HG03558 (cell line): ENCODE measurements around the gene TNRC18.
"Not testable (repeated sequence)": the region's sequence is repeated elsewhere in the genome, so short reads cannot be mapped to it uniquely, and the experiment has no call there.

ENCODE experiments used
- ATAC-seq: cut with Tn5 transposase; IDR thresholded peaks from one replicate; pipeline ENCODE4 v1.9.1; 2021; ENCODE audit warnings: moderate number of reproducible peaks; ENCODE audit not compliant: unreplicated experiment; ENCODE audit errors: extremely low read depth

TNRC18 gene

GRCh38 chr7:5303591-5304505 lies 119.8 kb downstream of the TNRC18 start:
- ATAC-seq = no peak

- no peak for ATAC-seq
These were observed 120.6 kb downstream of the TNRC18 start for GRCh38 chr7:5303061-5303460.

- no peak for ATAC-seq
These were observed 121.1 kb downstream of the TNRC18 start for GRCh38 chr7:5302577-5302976.

- ATAC-seq = no peak
These were observed 123.3 kb downstream of the TNRC18 start for GRCh38 chr7:5300366-5300765.

- no peak for ATAC-seq
These were observed 126.9 kb downstream of the TNRC18 start for GRCh38 chr7:5296611-5297226.

- ATAC-seq = no peak
These were observed 127.5 kb downstream of the TNRC18 start for GRCh38 chr7:5296015-5296610.

- no peak for ATAC-seq
These were observed 128.3 kb downstream of the TNRC18 start for GRCh38 chr7:5295039-5296014.

GRCh38 chr7:5294169-5294987 lies 129.3 kb downstream of the TNRC18 start:
- ATAC-seq = no peak

- not testable (repeated sequence) for ATAC-seq
These were observed 131.8 kb downstream of the TNRC18 start for GRCh38 chr7:5291711-5292335.

GRCh38 chr7:5291301-5291700 lies 132.3 kb downstream of the TNRC18 start:
- ATAC-seq = no peak

GRCh38 chr7:5289355-5289754 lies 134.3 kb downstream of the TNRC18 start:
- ATAC-seq = no peak

GRCh38 chr7:5288560-5288959 lies 135.1 kb downstream of the TNRC18 start:
- not testable (repeated sequence) for ATAC-seq

- ATAC-seq = no peak
These were observed 135.8 kb downstream of the TNRC18 start for GRCh38 chr7:5287802-5288201.

GRCh38 chr7:5287373-5287772 lies 136.3 kb downstream of the TNRC18 start:
- ATAC-seq = not testable (repeated sequence)

- ATAC-seq = no peak
These were observed 136.7 kb downstream of the TNRC18 start for GRCh38 chr7:5286933-5287332.

GRCh38 chr7:5284304-5285281 lies 139.0 kb downstream of the TNRC18 start:
- no peak for ATAC-seq

GRCh38 chr7:5283421-5284303 lies 140.0 kb downstream of the TNRC18 start:
- no peak for ATAC-seq
